GM18858 (cell line): ENCODE measurements around the gene OSBPL5.
"Not testable (repeated sequence)": the region's sequence is repeated elsewhere in the genome, so short reads cannot be mapped to it uniquely, and the experiment has no call there.

ENCODE experiments used
- ATAC-seq: cut with Tn5 transposase; IDR thresholded peaks from one replicate; pipeline ENCODE4 v1.9.1; 2021; ENCODE audit not compliant: unreplicated experiment

Gene OSBPL5

DNA sequence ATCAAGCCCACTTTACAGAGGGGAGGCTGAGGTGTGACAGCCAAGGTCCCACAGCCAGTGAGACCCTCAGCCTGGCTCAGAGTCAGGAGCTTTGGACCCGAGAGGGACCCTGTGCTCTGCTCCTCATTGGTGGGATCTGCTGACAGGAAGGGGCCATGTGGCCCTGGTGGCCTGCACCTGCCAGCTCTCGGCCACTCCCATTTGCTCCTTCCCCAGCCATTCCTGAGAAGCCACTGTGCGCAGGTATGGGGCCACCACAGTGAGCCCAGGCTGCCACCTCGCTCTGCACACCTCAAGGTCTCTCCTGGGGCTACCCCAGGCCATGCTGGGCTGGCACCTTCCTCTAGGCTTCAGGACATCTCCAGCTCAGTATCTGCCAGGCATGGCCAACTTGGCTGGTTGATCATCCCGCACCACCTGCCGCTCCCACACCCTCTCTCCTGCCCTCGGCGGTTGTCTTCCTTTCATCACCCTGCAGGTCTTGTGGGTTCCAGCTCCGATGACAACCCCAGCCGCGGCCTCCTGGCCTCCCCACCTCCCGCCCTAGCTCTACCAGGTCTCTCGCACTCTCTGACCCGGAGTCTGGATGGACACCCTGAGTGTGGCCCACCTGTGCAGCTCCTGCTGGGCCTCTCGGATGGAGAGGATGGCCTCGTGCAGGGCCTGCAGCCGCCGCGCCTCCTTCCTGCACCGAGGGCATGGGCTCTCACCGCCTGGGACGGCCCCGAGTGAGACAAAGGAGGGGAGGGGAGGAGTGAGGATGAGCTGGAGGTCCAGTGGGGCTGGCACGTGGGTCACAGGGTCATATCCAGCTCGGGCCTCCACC lies 75.7 kb downstream of the OSBPL5 start:
- ATAC-seq, result no peak

- no peak for ATAC-seq
Observed at GRCh38 chr11:3088806-3089205, 76.3 kb downstream of the OSBPL5 start.

- no peak for ATAC-seq
Observed at GRCh38 chr11:3087821-3088800, 77.0 kb downstream of the OSBPL5 start.

DNA sequence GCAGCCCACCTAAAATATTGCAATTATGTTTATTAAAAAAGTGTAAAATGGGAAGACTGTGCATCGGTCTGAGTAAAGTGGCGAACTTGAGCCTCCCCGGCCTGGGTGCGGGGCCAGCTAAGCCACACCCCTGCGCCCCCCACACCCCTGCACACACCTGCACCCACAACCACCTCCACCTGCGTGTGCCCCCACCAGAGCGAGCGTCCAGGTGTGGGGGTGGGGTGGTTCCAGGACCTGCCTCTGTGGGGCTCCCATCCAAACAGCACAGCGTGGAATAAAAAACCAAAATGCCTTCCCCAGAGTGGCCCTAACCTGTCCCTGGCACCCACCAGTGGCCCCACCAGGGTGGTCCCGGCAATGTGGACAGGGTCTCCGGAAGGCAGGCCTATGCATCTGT lies 77.7 kb downstream of the OSBPL5 start:
- no peak for ATAC-seq

GRCh38 chr11:3086671-3087150 lies 78.4 kb downstream of the OSBPL5 start:
- no peak for ATAC-seq

DNA sequence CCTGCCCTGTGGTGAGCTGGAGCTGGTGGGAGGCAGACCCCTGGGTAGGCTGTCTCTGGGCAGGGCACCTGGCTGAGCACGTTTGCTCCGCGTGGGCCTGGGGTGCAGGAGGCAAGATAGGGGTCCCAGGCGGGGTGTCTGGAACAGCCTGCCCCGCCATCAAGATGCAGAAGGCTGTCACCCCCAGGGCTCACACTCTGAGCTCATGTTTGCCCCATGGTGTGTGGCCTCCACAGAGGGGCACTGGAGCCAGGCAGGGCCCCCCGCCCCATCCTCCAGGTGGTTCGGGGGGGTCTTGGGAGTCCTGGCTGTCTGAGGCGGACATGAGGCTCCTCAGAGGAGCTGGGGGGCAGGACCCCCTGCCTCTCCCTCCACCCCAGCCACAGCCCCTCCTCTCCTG lies 79.0 kb downstream of the OSBPL5 start:
- no peak for ATAC-seq

DNA sequence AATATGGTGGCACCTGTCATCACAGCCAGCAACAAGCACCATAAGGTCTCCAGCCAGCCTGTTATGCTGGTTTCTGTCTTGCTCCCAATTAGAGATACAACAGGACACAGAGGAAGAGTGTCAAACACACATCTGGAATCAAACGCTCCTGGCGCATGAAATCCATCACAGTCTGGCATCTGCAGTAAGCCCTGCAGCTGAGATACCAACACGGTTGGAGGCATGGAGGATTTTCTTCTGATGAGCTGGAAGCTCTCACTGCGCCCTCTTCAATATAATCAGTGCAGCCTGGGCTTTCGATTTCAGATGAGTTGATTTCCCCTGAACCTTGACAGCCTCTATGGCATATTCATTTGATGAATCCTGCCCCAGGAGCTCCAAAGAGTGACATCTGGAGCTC lies 80.1 kb downstream of the OSBPL5 start:
- ATAC-seq, result no peak

- ATAC-seq, result no peak
Observed at GRCh38 chr11:3083321-3083720, 81.8 kb downstream of the OSBPL5 start.

GRCh38 chr11:3081386-3081751 lies 83.7 kb downstream of the OSBPL5 start:
- no peak for ATAC-seq

GRCh38 chr11:3080733-3081385 lies 84.3 kb downstream of the OSBPL5 start:
- ATAC-seq, result no peak

GRCh38 chr11:3080104-3080503 lies 85.0 kb downstream of the OSBPL5 start:
- no peak for ATAC-seq

DNA sequence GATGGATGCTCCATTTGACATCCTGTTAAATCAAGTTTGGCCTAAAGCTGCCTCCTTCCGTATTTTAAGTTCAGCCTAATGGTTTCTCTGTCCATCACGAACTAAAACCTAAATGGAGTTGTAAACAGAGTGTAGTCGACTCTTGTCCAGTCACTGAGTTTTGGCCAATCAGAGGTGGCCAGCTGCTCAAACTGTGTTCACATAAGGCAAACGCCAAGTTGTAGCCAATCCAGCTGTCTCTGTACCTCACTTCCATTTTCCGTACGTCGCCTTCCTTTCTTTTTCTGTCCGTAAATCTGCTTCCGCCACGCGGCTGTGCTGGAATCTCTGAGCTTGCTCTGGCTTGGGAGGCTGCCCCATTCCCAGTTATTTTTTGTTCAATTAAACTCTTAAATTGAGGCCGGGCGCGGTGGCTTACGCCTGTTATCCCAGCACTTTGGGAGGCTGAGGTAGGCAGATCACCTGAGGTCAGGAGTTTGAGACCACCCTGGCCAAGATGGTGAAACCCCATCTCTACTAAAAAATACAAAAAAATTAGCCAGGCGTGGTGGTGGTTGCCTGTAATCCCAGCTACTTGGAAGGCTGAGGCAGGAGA lies 87.2 kb downstream of the OSBPL5 start:
- ATAC-seq, result no peak

DNA sequence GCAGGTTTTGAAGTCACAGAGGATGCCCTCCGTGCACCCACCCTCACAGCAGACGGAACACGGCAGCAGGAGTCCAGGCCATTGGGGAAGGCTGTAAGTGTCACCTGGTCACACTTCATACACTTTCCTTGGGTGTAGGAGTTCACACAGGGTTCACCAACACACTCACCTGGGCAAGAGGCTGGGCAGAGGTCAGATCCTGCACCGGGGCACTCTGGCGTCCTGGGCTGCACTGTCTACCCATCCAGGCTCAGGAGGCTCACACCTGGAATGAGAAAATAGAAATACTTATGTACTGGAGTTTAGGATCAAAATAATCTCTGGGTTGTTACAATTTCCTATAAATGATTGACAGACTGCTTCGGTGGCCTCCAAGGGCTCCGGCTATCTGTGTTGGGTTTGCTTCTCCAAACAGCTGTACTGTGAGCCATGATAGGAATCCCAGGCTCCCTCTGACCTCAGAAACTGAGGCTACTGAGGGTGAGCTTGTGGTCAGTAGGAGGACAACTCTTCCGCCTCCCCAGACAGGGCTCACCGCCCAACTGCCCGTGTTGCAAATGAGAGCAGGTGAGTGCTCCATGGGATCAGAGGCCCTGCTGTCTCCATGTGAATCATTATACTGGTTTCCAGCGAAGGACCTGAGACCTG lies 87.8 kb downstream of the OSBPL5 start:
- no peak for ATAC-seq

GRCh38 chr11:3074912-3075589 lies 90.1 kb downstream of the OSBPL5 start:
- ATAC-seq, result no peak

DNA sequence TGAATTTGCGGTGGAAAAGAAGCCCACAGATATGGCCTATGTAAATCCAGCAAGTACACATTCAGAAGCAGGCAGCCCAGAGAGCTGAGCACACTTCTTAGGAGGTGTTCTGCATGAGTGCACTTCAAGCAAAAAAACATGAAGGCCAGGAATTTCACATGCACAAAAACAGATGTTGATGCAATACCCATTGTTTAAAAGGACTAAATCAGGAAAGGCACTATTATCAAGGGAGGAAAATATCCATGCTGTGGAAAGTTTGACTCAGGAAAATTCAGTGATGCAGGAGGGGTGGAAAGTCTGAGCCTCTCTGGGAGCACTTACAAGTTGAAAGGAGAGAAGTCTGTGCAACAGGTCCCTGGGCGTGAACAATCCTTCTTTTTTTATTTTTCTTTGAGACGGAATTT lies 92.1 kb downstream of the OSBPL5 start:
- no peak for ATAC-seq

DNA sequence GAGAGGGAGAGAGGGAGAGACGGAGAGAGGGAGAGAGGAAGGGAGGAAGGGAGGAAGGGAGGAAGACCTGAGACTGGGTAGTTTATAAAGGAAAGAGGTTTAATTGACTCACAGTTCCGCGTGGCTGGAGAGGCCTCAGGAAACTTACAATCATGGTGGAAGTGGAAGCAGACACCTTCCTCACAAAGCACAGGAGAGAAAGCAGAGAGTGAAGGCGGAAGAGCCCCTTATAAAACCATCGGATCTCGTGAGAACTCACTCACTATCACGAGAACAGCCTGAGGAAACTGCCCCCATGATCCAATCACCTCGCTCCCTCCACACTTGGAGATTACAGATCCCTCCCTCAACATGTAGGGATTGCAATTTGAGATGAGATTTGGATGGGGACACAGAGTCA lies 95.7 kb downstream of the OSBPL5 start:
- ATAC-seq, result no peak

GRCh38 chr11:3066308-3066707 lies 98.8 kb downstream of the OSBPL5 start:
- ATAC-seq, result not testable (repeated sequence)

GRCh38 chr11:3064709-3065108 lies 100.4 kb downstream of the OSBPL5 start:
- not testable (repeated sequence) for ATAC-seq

DNA sequence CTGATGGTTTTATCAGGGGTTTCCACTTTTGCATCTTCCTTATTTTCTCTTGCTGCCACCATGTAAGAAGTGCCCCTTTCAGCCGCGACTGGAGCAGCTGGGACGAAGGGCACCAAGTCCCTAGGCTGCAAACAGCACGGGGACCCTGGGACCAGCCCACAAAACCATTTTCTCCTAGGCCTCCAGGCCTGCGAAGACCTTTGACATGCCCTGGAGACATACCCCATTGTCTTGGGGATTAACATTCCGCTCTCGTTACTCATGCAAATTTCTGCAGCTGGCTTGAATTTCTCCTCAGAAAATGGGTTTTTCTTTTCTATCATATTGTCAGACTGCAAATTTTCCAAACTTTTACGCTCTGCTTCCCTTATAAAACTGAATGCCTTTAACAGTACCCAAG lies 101.2 kb downstream of the OSBPL5 start:
- ATAC-seq, result not testable (repeated sequence)

DNA sequence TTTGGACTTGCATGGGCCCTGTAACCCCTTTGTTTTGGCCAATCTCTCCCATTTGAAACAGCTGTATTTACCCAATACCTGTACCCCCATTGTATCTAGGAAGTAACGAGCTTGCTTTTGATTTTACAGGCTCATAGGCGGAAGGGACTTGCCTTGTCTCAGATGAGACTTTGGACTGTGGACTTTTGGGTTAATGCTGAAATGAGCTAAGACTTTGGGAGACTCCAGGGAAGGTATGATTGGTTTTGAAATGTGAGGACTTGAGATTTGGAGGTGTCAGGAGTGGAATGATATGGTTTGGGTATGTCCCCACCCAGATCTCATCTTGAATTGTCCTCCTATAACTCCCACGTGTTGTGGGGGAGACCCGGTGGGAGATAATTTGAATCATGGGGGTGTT lies 101.7 kb downstream of the OSBPL5 start:
- ATAC-seq, result not testable (repeated sequence)
